ENCODE measurements around the gene FGFBP1. TPM values are rescaled to one million over a fixed set of nuclear protein-coding genes. Genes with fewer than 3 reads are reported as not detected.

Gene FGFBP1
- polyA plus RNA-seq, 1 donor: not detected

DNA sequence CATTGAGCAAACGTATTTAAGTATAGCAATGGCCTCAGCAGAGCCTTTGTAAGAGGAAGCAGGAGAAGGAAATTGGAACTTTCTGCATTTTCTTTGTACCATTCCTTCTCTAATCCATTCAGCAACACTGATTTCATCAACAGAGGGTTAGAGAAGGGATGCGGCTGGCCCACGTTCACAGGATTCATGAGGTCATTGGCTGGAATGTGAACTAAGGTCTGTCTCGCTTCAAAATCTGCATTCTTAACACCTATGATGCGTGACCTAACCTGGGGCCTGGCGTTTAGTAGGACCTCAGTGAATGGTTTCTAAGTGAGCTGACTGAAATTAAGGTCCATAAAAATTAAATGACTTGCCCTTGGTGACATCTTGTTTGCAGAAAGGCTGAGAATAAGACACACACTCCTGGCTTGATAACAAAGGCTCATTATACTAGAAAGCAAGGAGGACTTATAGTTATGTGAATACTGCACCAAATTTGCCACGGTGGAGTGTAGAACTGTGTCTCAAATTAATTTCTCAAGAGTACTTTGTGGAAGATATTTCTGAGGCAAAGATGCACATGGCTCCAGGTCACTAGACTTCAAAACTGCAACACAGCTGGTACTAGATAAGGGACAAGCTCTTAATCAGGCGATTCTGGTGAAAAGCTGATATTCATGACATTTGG, 25.4 kb downstream of the FGFBP1 start:
- DNase-seq (ENCODE audit: low read depth): no peak

DNA sequence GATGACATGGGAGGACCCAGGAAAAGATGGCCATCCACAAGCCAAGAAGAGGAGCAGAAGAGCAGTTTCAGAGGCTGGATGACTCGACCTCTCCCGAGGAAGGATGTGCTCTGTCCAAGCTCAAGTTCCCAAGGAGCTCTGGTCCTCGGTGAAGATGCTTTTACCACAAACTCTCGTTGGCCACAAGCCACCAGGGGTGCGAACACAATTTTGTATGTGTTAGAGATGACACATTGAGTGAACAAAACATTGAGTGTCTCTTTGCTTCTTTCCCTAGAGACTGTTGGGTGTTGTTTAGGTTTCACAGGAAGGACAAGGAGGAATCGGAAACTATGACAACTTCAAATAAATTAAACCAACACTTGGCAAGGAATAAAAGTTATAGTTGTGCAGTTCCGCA, 26.3 kb downstream of the FGFBP1 start:
- DNase-seq (ENCODE audit: low read depth): no peak

DNA sequence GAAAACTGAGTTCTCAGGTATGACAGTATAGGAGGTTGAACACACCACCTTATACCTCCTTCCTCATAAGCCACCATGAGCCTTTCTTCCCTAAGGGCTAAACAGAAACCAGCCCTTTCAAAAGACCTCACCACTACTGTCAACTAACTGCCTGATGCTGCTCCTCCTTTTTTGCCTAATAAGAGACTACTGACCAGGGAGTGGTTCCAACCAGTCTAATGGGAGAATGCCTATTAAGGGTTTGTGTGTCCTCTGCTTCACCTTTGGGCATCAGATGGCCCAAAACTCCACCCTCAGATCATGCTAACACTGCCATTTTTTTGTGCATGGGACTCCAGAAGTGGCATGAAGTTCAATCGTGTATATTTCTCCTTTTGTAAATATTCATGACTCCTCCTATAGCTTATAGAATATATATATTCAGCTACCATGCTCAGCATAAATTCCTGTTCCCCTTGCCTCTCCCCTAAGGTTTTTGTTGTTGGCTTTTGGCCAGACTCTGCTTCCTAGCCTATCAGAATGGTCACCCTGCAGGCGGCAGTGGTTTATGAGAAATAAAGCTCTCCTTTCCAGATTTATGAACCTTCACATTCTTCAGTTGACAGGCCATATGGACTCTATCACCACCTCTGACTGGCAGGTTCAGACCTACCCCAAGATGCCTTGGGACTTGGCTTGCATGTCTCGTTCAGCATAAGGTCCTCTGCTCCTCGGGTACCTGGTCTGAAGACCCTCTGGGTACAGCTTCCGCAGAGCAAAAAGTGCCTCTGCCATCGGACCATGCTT, 28.2 kb downstream of the FGFBP1 start:
- no peak for DNase-seq (ENCODE audit: low read depth)

DNA sequence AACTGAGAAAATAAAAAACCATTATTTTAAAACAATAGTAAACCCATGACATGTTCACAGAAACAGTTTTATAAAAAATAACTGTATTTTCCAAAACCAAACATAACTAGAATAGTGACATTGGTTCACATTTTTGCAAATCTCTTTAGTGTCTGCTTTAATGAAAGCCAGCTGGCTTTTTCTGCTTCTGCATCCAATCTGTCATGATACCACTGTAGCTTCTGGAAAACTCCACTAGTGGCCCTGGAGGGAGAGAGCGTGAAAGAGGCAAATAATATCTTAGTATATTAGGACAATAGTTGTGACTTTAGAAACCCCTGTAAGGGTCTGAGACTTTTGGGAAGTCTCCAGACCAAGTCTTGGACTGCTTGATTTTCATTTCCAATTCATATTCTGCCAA, 31.1 kb downstream of the FGFBP1 start:
- DNase-seq (ENCODE audit: low read depth): no peak

DNA sequence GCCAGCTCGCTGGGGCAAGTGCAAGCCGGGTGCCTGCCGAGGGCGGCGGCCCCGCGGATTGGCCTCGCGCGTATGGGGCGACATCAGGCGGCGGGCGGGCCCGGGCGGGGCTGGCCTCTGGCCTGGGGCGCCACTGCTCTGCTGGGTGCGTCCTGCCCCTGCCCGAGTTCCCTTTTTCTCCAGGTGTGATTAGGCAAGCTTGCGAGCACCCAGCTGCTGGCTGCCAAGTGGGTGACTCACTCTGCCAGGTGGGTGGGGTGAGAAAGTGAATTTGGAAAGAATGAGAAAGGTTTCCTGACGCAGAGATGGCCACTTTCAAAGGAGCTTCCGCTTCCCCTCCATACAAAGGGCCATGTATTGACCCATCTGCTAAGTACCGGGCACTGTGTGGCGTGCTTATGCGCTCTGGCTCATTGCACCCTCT, 32.5 kb downstream of the FGFBP1 start:
- no peak for DNase-seq (ENCODE audit: low read depth)

DNA sequence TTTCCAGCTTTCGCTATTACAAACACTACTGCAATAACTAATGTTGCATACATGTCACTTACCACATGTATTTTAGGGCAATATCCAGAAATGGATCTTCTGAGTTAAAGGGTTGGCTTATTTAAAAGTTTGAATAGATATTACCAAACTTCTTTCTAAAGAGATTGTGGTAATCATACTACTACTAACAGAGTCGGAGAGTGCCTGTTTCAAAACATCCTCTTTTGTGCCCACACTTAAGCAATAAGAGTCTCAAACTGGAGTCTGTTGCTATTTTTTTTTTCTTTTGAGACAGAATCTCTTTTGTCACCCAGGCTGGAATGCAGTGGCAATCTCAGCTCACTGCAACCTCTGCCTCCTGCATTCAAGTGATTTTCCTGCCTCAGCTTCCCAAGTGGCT, 35.8 kb downstream of the FGFBP1 start:
- no peak for DNase-seq (ENCODE audit: low read depth)

DNA sequence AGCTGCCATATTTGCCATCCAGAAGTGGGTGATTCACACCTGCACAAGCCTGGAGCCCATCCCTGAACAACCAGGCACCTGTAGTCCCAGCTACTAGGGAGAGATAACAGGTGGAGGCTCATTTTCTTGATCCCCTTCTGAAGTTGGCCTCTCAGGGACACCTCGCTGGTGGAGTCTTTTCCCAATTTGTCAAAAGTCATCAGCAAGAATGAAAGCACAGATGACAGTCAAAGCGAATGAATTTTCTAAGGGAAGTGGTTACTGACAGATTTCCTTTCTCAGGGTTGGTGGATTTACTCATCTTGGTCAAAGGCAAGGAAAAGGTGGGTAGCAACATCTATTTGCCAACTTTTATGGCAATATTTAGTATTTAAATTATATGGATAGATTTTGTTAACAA, 36.5 kb downstream of the FGFBP1 start:
- DNase-seq (ENCODE audit: low read depth): no peak

DNA sequence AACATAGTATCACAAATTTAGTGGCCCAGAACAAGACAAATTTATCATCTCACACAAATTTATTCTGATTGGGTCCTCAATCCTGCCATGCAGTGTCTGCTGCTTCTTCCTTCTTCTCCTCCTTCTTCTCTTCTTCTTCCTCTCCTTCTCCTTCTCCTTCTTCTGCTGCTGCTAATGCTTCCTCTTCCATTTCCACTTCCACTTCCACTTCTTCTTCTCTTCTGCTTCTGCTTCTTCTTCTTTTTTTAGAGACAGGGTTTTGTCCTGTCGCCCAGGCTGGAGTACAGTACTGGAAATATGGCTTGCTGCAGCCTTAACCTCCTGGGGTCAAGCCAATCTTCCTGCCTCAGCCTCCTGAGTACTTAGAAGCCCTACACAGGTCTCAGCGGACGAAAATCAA, 37.5 kb downstream of the FGFBP1 start:
- DNase-seq (ENCODE audit: low read depth): no peak

DNA sequence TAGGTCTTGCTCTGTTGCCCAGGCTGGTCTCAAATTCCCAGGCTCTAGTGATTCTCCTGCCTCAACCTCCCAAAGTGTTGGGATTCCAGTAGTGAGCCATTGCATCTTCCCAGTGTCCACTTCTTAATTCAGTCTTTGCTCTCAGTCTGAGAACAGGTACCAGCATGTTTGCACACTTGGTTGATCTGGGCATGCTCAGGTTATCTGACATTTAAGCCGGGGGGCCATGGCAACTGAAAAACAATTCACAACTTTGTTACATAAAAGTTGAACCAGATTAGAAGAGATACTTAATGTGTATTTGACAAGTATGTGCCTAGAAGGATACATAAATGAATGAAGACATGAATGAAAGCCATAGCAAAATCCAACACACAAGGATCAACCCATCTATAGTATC, 39.0 kb downstream of the FGFBP1 start:
- DNase-seq (ENCODE audit: low read depth): no peak

DNA sequence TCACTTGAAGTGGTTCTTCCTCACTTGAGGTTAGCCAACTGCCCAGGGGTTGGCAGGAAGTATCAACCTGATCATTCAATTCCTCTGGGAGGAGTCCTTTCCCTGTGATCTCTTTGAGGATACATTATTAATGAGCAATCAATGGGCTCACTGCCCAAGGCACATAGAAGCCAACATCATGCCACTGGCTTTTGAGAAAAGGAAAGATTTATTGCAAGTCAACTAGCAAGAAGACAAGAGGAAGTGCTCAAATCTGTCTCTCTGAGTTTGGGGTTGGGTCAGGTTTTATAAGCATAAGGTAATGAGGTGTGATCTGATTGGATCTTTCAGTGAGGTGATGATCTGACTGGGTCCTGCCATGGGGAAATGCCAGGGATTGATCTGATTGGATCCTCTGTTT, 39.6 kb downstream of the FGFBP1 start:
- DNase-seq (ENCODE audit: low read depth): no peak

DNA sequence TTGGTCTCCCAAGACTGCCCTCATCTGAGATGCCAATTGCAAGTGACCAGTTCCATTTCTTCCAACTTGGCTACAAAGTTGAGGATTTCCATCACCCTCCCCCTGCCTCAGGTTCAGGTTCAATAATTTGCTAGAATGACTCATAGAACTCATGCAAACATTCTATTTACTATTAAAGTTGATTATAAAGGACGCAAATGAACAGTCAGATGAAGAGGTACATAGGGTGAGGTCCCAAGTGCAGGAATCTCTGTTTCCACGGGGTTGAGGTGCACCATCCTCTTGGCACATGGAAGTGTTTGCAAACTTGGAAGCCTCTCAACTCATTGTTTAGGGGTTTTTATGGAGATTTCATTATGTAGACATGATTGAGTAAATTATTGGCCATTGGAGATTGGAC, 41.0 kb downstream of the FGFBP1 start:
- no peak for DNase-seq (ENCODE audit: low read depth)

DNA sequence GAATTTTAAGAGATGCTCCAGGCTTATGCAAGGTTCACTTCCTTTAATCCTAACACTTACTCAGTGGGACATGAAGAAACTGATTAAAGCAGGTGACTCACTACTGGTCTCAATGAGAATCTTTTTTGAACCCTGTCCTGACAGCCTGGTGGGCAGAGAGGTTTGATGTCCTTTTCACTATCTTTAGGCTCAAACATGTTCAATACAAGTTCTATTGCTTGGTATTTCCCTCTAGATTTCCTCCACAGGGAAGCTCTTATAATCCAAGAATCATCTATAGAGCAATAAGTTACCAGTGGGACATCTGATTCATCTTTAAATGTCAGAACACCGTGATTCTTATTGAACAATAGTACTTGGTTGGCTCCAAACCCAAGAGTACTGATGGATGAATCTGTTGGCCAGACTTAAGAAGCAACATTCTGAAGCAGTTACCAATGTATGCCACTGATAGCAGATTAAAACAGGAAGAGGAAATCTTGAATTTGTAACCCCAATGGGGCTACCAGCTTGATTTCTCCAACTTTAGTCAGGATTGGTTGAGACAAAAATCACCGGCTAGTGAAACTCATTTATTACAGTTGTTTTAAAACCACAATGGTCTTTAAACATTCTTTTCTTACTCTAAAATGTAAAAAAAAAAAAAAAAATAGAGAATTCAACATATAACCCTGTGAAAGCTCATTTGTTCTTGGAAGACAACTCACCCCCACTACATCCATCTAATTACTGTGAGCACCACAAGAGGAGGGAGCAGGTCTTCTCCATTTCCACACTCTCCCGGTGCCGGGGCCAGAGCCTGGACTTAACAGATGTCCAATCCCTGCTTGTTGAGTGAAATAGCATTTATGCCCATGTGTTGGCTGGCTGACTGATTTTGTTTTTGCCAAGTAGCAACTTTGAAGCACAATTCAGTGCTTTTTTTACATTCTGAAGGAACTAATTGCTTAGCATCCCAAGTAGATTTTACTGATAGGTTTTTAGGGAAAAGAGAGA, 43.3 kb downstream of the FGFBP1 start:
- DNase-seq (ENCODE audit: low read depth): no peak

DNA sequence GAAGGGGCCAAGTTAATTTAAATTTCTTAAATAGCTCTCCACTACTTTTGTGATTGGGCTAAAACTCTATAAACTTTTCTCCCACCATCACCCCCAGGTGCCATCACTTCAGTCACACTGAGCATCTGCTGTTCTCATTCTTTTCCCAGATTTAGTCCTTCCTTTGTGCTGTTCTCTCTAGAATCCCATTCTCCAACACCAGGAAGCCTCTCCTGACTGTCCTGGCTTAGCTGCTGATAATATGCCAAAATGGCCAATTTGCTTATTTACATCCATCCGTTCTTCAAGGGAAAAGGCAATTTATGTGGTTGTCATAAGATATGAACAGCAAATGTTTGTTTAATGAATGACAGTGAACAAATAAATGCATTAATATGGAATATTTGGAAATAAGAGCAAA, 44.1 kb downstream of the FGFBP1 start:
- DNase-seq (ENCODE audit: low read depth): no peak

DNA sequence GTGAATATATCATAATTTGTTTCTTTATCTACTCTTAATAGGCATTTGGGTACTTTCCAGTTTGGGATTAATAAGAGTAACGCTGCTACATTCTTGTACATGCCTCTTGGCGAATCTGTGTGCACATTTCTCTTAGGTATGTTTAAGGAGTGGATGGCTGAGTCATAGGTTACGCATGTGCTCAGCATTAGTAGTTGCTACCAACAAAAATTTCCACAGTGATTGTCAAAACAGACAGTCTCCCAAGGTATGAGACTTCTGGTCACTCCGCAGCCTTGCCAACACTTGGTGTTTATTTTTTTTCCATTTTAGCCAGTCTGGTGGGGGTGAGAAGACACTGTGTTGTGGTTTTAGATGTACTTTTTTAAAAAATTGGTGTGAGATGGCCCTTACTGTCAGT, 44.6 kb downstream of the FGFBP1 start:
- no peak for DNase-seq (ENCODE audit: low read depth)

DNA sequence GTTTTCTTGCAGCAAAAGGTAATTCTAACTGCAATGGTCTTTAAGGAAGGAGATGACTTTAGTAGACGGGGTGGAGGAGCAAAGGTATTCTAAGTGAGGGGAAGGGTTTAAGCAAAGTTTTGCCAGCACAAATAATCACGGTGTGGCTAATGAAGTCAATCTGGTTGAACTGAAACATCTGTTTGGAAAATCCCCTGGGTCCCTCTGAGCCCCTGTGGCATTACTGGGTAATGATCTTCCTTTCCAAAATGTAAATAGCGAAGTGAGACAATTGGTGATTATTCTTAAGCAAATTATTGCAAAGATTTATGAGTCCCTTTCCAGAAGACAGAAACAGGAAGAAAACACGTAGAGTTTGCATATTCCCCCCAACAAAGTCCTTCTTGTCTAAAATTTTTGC, 47.2 kb downstream of the FGFBP1 start:
- no peak for DNase-seq (ENCODE audit: low read depth)

DNA sequence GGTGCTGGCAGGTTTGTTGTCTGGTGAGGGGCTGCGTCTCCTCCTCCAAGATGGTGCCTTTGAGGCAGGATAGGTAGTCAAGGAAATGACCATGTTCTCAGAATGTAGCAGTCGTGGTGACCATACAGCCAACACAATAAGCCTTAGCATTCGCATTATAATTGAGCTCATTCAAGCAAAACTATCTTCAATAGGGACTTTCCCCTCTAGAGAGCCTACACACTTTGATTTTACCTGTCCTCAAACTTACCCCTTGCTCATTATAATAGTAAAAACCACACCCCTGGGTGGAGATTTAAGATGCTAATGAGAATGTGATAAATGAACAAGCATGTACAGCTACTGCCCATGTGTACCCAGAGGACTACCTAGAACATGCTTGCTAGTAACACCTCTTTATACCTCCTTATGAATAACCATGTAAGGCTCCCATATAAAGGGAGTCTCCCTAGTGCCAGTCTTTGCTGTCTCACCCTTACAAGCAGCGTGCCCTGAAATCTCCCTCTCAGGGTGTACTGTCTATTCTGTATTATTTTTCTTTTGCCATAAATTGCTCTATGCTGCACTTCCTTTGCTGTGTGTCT, 48.2 kb downstream of the FGFBP1 start:
- DNase-seq (ENCODE audit: low read depth): no peak

DNA sequence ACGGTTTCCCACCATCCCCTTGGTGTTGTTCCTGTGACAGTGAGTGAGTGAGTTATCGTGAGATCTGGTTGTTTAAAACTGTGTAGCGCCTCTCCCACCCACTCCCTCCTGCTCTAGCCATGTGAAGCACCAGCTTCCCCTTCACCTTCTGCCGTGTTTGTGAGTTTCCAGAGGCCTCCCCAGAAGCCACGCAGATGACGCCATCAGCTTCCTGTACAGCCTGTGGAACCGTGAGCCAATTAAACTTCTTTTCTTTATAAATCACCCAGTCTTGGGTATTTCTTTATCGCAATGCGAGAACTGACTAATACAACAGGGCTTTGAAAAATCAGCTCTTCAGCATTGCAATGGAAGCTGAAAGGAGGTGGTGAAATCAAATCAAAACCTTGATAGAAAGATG, 50.0 kb downstream of the FGFBP1 start:
- DNase-seq (ENCODE audit: low read depth): no peak

Other genes starting within 250 kb of the FGFBP1 start
- gene BST1, start 235.7 kb downstream of the FGFBP1 start, polyA plus RNA-seq (ENCODE audit: insufficient read length): 3.9 TPM
- 0.94 TPM for gene CD38, start 160.4 kb downstream of the FGFBP1 start, polyA plus RNA-seq (ENCODE audit: insufficient read length)
- 0.27 TPM for gene FGFBP2, start 24.4 kb upstream of the FGFBP1 start, polyA plus RNA-seq (ENCODE audit: insufficient read length)
- 56.0 TPM for gene PROM1, start 145.3 kb upstream of the FGFBP1 start, polyA plus RNA-seq (ENCODE audit: insufficient read length)

Data from forelimb muscle (tissue), 1 donor.